ENCODE measurements around the gene BUD23. TPM values are rescaled to one million over a fixed set of nuclear protein-coding genes. Genes with fewer than 3 reads are reported as not detected.
"Not testable (repeated sequence)": the region's sequence is repeated elsewhere in the genome, so short reads cannot be mapped to it uniquely, and the experiment has no call there.

BUD23 gene
- total RNA-seq, 1 donor from 2014 or later, result 47.4 TPM

GRCh38 chr7:73718905-73719805 is 35.8 kb downstream of the BUD23 start, which contains the start of gene STX1A:
STX1A (minus strand) TSS chr7:73719669; CDS start chr7:73719631, 38 bp downstream.
- peak; percentile 77 for DNase-seq (ENCODE audit: low spot score)

GRCh38 chr7:73719806-73720169 is 36.4 kb downstream of the BUD23 start:
- DNase-seq (ENCODE audit: low spot score), result no peak

- not testable (repeated sequence) for DNase-seq (ENCODE audit: low spot score)
Observed at GRCh38 chr7:73720443-73720842, 37.0 kb downstream of the BUD23 start.

GRCh38 chr7:73721377-73721817 is 38.0 kb downstream of the BUD23 start:
- DNase-seq (ENCODE audit: low spot score), result no peak

GRCh38 chr7:73722182-73722581 is 38.8 kb downstream of the BUD23 start:
- DNase-seq (ENCODE audit: low spot score), result not testable (repeated sequence)

GRCh38 chr7:73722785-73723184 is 39.4 kb downstream of the BUD23 start:
- no peak for DNase-seq (ENCODE audit: low spot score)

- DNase-seq (ENCODE audit: low spot score), result no peak
Observed at GRCh38 chr7:73723813-73724212, 40.4 kb downstream of the BUD23 start.

- DNase-seq (ENCODE audit: low spot score), result no peak
Observed at GRCh38 chr7:73726083-73726466, 42.7 kb downstream of the BUD23 start.

- no peak for DNase-seq (ENCODE audit: low spot score)
Observed at GRCh38 chr7:73727952-73728351, 44.6 kb downstream of the BUD23 start.

- DNase-seq (ENCODE audit: low spot score), result no peak
Observed at GRCh38 chr7:73728551-73728950, 45.2 kb downstream of the BUD23 start.

GRCh38 chr7:73730485-73730884 is 47.1 kb downstream of the BUD23 start:
- DNase-seq (ENCODE audit: low spot score), result no peak

- no peak for DNase-seq (ENCODE audit: low spot score)
Observed at GRCh38 chr7:73732397-73732796, 49.0 kb downstream of the BUD23 start.

GRCh38 chr7:73734619-73735527 is 51.5 kb downstream of the BUD23 start:
- DNase-seq (ENCODE audit: low spot score), result peak; percentile 60

GRCh38 chr7:73735528-73735905 is 52.1 kb downstream of the BUD23 start:
- DNase-seq (ENCODE audit: low spot score), result no peak

GRCh38 chr7:73736885-73737284 is 53.5 kb downstream of the BUD23 start:
- DNase-seq (ENCODE audit: low spot score), result no peak

GRCh38 chr7:73737491-73738219 is 54.3 kb downstream of the BUD23 start:
- no peak for DNase-seq (ENCODE audit: low spot score)

- no peak for DNase-seq (ENCODE audit: low spot score)
Observed at GRCh38 chr7:73738220-73738611, 54.8 kb downstream of the BUD23 start.

- DNase-seq (ENCODE audit: low spot score), result peak; percentile 93
Observed at GRCh38 chr7:73738612-73739386, 55.4 kb downstream of the BUD23 start, which contains the start of gene ABHD11. ABHD11 (minus strand) TSS chr7:73738802; CDS start chr7:73738770, 32 bp downstream.

- DNase-seq (ENCODE audit: low spot score), result no peak
Observed at GRCh38 chr7:73739387-73739767, 56.0 kb downstream of the BUD23 start.

- DNase-seq (ENCODE audit: low spot score), result no peak
Observed at GRCh38 chr7:73740212-73740611, 56.8 kb downstream of the BUD23 start.

- DNase-seq (ENCODE audit: low spot score), result no peak
Observed at GRCh38 chr7:73740771-73741170, 57.4 kb downstream of the BUD23 start.

All from umbilical cord (tissue), 2 donors.